ENCODE results near the gene CHRNA7. TPM values are rescaled to one million over a fixed set of nuclear protein-coding genes. Genes with fewer than 3 reads are reported as not detected.
"Not testable (repeated sequence)": the region's sequence is repeated elsewhere in the genome, so short reads cannot be mapped to it uniquely, and the experiment has no call there.

The CHRNA7 gene
- total and polyA plus RNA-seq, 8 donors = 1.2 to 32.3 (median 24.6) TPM

DNA sequence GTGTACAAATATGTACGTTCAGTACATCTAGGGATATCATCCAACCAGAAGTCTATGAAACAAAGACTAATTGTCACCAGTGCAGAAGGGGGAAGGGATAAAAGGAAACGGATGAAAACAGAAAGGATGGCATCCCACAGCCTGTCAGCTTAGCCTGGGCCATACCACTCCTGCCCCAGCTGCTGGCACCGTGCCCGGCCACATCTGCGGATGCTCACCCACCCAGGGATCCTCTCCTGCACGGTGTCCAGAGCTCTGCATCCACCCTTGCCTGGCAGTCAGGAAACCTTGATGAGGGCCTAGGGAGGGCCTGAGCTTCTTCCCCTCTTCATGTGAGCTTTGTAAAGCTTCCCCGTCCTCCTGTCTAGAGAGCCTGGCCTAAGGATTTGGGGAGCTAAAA lies 133.8 kb downstream of the CHRNA7 start:
- intact Hi-C loops (cut with DNase I); H3K27me3 ChIP-seq; H3K4me3 ChIP-seq; ATAC-seq; DNase-seq; H3K27ac ChIP-seq; H3K36me3 ChIP-seq; H3K4me1 ChIP-seq; H3K9me3 ChIP-seq: not testable (repeated sequence)

DNA sequence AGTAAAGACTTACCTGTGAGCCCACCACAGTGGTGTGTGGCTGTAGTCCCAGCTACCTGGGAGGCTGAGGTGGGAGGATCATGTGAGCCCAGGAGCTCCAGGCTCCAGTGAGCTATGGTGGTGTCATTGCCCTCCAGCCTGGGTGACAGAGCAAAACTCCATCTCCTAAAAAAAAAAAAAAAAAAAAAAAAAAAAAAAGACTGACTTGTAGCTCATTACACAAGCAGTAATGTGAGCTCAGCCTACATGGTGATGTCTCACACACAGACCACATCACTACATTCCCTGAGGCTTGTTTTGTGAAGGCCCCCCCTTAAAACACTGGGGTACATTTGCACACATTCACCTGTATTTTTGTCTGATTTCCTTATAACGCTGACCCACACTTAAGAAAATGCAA lies 134.4 kb downstream of the CHRNA7 start:
- H3K27me3 ChIP-seq; H3K9me3 ChIP-seq; H3K27ac ChIP-seq; H3K36me3 ChIP-seq; intact Hi-C loops (cut with DNase I); ATAC-seq; H3K4me3 ChIP-seq; H3K4me1 ChIP-seq; DNase-seq: not testable (repeated sequence)

DNA sequence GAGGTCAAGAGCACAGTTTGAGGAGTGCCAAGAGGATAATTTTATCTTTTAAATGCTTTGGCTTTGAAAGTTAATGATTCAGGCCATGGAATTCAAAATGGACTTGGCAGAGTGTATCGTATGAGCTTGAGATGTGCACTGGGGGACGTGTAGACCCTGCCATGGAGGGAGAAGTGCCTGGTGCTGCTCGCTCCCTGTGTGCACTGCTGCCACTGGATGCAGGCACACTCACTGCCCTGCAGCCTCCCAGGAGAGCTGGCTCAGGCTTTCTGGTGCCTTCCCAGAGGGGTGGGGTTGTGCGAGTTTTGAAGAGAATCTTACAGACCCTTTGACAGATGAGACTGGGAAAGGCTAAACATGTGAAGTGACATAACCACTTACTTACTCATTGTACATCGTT lies 135.5 kb downstream of the CHRNA7 start:
- H3K27me3 ChIP-seq; DNase-seq; H3K4me1 ChIP-seq; ATAC-seq; H3K36me3 ChIP-seq; H3K4me3 ChIP-seq; H3K27ac ChIP-seq; intact Hi-C loops (cut with DNase I); H3K9me3 ChIP-seq: not testable (repeated sequence)

DNA sequence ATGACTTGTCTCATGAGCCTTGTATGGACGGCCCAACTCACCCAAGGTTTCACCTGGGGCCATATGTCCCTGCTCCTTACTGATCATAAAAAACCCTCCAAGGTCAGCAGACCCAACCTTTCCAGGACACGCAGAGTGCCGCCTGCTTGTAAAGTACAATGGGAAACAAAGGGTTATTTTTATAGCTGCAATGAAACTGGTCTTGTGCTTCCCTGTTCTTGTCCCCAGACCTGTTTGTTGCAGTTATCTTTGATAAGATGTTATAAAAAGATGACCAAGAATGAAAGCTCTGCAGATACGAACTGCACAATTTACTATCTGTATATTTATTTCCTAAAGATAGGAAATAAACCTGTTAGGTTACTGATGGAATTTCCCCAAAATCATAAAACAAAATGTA lies 136.0 kb downstream of the CHRNA7 start:
- H3K9me3 ChIP-seq; intact Hi-C loops (cut with DNase I); H3K27ac ChIP-seq; ATAC-seq; H3K27me3 ChIP-seq; DNase-seq; H3K36me3 ChIP-seq; H3K4me1 ChIP-seq; H3K4me3 ChIP-seq: not testable (repeated sequence)

DNA sequence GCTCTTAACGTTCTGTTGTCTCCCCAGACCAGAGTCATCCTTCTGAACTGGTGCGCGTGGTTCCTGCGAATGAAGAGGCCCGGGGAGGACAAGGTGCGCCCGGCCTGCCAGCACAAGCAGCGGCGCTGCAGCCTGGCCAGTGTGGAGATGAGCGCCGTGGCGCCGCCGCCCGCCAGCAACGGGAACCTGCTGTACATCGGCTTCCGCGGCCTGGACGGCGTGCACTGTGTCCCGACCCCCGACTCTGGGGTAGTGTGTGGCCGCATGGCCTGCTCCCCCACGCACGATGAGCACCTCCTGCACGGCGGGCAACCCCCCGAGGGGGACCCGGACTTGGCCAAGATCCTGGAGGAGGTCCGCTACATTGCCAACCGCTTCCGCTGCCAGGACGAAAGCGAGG lies 137.6 kb downstream of the CHRNA7 start:
- H3K27ac ChIP-seq; H3K4me1 ChIP-seq; H3K9me3 ChIP-seq; H3K27me3 ChIP-seq; ATAC-seq; H3K36me3 ChIP-seq; H3K4me3 ChIP-seq; intact Hi-C loops (cut with DNase I): not testable (repeated sequence)
- peak in 1 of 4 donors; percentile 63 for DNase-seq

DNA sequence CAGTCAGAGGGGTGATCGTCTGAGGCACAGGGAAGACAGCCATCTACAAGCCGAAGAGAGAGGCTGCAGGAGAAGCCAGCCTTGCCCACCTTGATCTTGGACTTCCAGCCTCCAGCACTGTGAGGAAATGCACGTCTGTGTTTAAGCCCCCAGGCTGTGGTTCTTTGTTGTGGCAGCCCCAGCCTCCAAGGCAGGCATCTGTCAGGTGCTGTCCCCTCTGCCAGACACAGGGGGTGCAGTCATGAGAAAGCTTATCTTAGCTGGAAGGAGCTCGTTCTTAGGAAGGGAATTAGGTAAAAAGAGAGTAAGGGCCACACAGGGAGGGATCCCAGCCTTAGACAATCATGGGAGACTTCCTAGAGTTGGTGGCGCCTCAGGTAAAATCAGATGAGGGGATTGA lies 150.3 kb downstream of the CHRNA7 start:
- ATAC-seq; H3K27me3 ChIP-seq; H3K9me3 ChIP-seq; intact Hi-C loops (cut with DNase I); H3K4me1 ChIP-seq; H3K27ac ChIP-seq; H3K4me3 ChIP-seq; H3K36me3 ChIP-seq; DNase-seq: not testable (repeated sequence)

DNA sequence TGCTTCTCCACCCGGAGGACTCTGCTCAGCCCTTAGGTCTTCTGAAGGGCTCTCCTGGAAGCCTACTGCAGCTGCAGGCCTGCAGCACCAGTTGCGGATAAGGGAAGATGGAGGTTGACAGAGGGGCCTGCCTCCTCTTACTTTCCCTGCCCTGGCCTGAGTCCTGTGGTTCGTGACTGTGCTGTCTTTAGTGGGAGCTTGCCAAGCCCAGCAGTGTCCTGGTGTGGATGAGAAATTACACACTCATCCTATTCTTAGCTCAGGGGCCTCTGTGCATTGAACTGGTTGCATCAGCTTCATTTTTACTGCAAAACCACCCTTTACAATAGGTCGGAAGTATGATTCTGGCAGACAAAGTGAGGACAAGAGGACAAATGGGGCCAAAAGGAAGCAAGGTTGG lies 163.5 kb downstream of the CHRNA7 start:
- H3K4me1 ChIP-seq; H3K9me3 ChIP-seq; H3K4me3 ChIP-seq; H3K36me3 ChIP-seq; intact Hi-C loops (cut with DNase I); H3K27me3 ChIP-seq; H3K27ac ChIP-seq; DNase-seq; ATAC-seq: not testable (repeated sequence)

DNA sequence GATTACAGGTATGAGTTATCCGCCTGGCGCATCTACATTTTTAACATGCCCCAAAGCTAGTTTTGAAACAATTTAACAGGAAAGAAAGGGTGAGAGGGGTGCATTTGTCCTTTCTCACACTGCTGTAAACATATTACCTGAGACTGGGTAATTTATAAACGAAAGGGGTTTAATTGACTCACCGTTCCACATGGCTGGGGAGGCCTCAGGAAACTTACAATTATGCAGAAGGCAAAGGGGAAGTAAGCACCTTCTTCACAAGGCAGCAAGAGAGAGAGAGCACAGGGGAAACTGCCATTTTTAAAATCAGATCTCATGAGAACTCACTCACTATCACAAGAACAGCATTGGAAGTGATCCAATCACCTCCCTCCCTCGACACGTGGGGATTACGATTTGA lies 165.9 kb downstream of the CHRNA7 start:
- H3K4me3 ChIP-seq; ATAC-seq; H3K36me3 ChIP-seq; H3K4me1 ChIP-seq; H3K9me3 ChIP-seq; DNase-seq; H3K27me3 ChIP-seq; intact Hi-C loops (cut with DNase I); H3K27ac ChIP-seq: not testable (repeated sequence)

DNA sequence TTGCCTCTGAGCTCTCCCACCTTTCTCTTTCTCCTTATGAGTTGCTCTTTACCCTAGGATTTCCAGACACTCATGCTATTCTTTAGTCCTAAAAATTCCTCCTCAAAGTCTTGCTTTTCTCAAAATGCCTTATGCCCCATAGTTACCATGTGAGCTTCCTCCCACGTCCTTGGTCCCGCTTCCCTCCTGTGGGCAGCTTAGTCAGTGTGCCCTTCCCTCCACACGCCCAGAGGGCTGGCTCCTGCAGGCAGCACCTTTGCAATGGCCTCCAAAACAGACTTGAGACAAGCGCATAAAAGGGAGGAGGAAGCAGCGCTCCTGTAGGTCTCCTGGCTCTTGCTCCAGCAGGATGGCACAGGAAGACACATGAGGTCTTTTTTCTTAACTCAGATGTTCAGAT lies 168.6 kb downstream of the CHRNA7 start:
- H3K9me3 ChIP-seq; H3K27me3 ChIP-seq; H3K36me3 ChIP-seq; H3K4me1 ChIP-seq; intact Hi-C loops (cut with DNase I); H3K4me3 ChIP-seq; ATAC-seq; DNase-seq; H3K27ac ChIP-seq: not testable (repeated sequence)

DNA sequence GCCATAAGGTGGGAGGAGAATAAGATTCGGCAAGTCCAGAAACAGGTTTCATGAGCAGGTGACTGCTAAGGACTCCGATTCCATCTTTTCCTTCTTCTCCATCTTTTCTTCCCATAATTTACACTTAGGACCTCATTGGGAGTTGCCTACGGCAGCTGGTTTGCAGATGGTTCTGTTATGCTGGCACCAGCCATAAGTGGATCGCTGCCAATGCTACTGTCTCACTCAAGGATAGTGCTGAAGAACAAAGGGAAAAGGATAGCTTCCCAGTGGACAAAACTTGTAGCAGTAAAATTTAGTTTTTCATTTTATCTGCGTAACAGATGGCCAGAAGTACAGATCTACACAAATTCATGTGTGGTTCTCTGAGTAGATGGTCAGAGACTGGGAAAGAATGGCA lies 178.8 kb downstream of the CHRNA7 start:
- intact Hi-C loops (cut with DNase I); H3K36me3 ChIP-seq; H3K27ac ChIP-seq; H3K4me1 ChIP-seq; ATAC-seq; H3K4me3 ChIP-seq; H3K27me3 ChIP-seq; H3K9me3 ChIP-seq; DNase-seq: not testable (repeated sequence)

DNA sequence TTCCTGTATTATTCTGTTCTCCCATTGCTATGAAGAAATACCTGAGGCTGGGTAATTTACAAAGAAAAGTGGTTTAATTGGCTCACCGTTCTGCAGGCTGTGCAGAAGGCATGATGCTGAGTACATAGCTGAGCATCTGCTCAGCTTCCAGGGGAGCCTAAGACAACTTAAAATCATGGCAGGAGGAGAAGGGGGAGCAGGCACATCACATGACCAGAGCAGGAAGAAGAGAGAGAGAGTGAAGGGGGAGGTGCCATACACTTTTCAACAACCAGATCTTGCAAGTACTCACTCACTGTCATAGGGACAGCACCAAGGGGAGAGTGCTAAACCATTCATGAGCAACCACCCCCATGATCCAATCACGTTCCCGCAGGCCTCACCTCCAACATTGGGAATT lies 188.4 kb downstream of the CHRNA7 start:
- ATAC-seq = no peak

More for the DNA sequence above, 188.4 kb downstream of the CHRNA7 start:
- Histone ChIP-seq H3K4me1 (no peaks in the 10 kb centered on the region), H3K36me3 (no peaks in the 10 kb centered on the region), H3K4me3 (no peak overlapping the region), H3K9me3 (peaks cover 0 to 22% of the 10 kb centered on the region in 2 donors), H3K27ac (no peak overlapping the region), H3K27me3 (no peaks in the 10 kb centered on the region)
- DNase-seq = no peak
- intact Hi-C loops (cut with DNase I) = no loop called here
- TF ChIP-seq, protein P1, sequence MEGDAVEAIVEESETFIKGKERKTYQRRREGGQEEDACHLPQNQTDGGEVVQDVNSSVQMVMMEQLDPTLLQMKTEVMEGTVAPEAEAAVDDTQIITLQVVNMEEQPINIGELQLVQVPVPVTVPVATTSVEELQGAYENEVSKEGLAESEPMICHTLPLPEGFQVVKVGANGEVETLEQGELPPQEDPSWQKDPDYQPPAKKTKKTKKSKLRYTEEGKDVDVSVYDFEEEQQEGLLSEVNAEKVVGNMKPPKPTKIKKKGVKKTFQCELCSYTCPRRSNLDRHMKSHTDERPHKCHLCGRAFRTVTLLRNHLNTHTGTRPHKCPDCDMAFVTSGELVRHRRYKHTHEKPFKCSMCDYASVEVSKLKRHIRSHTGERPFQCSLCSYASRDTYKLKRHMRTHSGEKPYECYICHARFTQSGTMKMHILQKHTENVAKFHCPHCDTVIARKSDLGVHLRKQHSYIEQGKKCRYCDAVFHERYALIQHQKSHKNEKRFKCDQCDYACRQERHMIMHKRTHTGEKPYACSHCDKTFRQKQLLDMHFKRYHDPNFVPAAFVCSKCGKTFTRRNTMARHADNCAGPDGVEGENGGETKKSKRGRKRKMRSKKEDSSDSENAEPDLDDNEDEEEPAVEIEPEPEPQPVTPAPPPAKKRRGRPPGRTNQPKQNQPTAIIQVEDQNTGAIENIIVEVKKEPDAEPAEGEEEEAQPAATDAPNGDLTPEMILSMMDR (IDR thresholded peaks at IDR 0.05) = no peak
